ENCODE results near the gene TBC1D24. TPM values are rescaled to one million over a fixed set of nuclear protein-coding genes. Genes with fewer than 3 reads are reported as not detected.

Gene TBC1D24
- total RNA-seq, 8 experiments from 2014 or later, result 12.3 to 23.5 (median 14.7) TPM

DNA sequence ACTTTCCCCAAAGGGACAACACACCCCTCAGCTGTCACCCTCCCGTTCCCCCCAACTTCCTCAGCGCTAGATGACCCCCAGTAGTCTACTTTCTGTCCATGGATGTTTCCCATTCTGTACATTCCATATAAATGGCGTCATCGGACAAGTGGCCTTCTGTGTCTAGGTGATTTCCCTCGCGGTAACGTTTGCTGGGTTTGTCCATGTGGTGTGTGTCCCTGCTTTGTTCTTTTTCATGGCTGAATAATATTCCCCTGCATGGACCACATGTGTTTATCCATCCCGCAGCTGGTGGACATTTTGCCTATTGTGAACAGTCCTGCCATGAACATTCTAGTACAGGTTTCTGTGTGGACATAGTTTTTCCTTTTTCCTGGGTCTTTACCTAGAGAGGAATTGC is 22.3 kb upstream of the TBC1D24 start:
- Histone ChIP-seq H3K27ac (no peak overlapping the region), H3K4me3 (no peak overlapping the region), H3K4me1 (replicated peaks in 1 of 2) (no peaks in the 10 kb centered on the region)
- in situ Hi-C loops (cut with MboI; ENCODE audit: low pct_unique_long_range_greater_than_20kb in 2 of 9, low sequenced_read_pairs in 9 of 9, unreplicated experiment in 9 of 9), result no loop called here
- ATAC-seq (replicated peaks in 6 of 8), result no peak
- WGBS, 10 experiments, result 90 to 100% (median 96%) methylated on average over 1 to 8 of the region's 8 CpGs; no CpG with 5 or more reads in 1 of the 10 experiments

DNA sequence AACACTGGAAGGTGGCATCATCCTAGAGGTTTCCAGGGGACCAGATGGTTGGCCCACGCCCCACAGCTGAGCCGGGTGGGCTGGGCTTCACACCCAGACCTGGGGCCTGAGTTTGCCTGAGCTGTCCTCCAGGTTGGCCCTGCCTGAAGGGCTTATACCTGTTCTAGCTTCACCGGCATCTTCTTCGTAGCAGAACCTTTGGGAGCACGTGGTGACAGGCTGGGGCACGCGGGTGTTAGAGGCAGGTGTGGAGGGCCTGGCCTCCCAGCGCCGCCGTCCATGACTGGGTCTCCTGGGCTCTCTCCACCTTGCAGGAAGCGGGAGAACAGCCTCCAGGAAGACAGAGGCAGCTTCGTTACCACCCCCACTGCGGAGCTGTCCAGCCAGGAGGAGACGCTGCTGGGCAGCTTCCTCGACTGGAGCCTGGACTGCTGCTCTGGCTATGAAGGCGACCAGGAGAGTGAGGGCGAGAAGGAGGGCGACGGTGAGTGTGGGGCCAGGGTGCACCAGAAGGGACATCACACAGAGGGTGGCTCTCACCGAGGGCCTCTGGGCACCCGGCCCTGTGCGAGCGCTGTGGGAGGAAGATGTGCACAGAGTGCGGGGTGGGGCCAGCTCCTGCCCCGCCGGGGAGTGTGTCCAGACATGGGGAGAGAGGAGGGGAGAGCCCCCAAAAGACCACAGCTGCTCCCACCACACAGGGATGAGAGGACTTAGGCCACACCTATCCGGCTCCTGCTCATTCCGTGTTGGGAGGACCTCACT is 19.7 kb upstream of the TBC1D24 start:
- Histone ChIP-seq H3K4me3 (no peak overlapping the region), H3K27ac (no peak overlapping the region), H3K4me1 (replicated peaks in 1 of 2) (peaks cover 0 to 10% of the 10 kb centered on the region in 2 donors)
- in situ Hi-C loops (cut with MboI; ENCODE audit: low pct_unique_long_range_greater_than_20kb in 2 of 9, low sequenced_read_pairs in 9 of 9, unreplicated experiment in 9 of 9), result no loop called here
- no peak for ATAC-seq (replicated peaks in 6 of 8)
- 62 to 94% (median 88%) methylated on average over 2 to 7 of the region's 28 CpGs; no CpG with 5 or more reads in 7 of the 10 experiments for WGBS, 10 experiments

DNA sequence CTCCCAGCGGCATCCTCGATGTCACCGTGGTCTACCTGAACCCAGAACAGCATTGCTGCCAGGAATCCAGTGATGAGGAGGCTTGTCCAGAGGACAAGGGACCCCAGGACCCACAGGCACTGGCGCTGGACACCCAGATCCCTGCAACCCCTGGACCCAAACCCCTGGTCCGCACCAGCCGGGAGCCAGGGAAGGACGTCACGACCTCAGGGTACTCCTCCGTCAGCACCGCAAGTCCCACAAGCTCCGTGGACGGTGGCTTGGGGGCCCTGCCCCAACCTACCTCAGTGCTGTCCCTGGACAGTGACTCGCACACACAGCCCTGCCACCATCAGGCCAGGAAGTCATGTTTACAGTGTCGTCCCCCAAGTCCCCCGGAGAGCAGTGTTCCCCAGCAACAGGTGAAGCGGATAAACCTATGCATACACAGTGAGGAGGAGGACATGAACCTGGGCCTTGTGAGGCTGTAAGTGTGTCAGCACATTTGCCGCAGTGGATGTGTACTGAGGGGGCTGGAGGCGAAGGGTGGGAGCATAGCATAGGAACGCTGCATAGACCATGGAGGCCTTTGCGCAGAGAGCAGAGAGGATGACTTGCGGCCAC is 18.3 kb upstream of the TBC1D24 start:
- Histone ChIP-seq H3K4me1 (replicated peaks in 1 of 2) (peaks cover 3 to 16% of the 10 kb centered on the region in 2 donors), H3K4me3 (no peak overlapping the region), H3K27ac (no peak overlapping the region)
- ATAC-seq (replicated peaks in 6 of 8), result no peak
- 92 to 100% (median 98%) methylated on average over 2 to 9 of the region's 21 CpGs; no CpG with 5 or more reads in 6 of the 10 experiments for WGBS, 10 experiments
- in situ Hi-C loops (cut with MboI; ENCODE audit: low pct_unique_long_range_greater_than_20kb in 2 of 9, low sequenced_read_pairs in 9 of 9, unreplicated experiment in 9 of 9), result no loop called here

DNA sequence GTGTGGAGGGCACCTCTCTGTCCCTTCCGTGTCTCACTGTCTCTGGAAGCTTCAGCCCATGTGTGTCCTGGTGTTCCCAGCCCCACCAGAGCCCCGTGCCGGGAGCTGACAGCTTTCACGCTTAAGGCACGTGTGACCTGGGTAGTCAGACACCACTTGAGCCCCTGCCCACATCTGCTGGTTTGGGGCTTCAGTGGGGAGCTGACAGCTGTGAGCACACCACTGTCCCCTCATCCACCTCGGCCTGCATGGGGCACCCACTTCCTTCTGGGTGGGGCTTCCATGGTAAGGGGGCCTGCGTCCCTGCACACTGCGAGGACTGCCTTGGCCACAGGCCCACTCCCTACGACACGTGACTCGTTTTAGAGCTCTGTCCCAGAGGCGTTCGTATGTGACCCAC is 17.7 kb upstream of the TBC1D24 start:
- peaks cover 3 to 16% of the 10 kb centered on the region in 2 donors for H3K4me1 ChIP-seq (replicated peaks in 1 of 2)
- no peak overlapping the region for H3K27ac ChIP-seq
- 68 to 100% (median 87%) methylated on average over 1 to 5 of the region's 13 CpGs; no CpG with 5 or more reads in 5 of the 10 experiments for WGBS, 10 experiments
- ATAC-seq (replicated peaks in 6 of 8), result no peak
- H3K4me3 ChIP-seq, result no peak overlapping the region
- in situ Hi-C loops (cut with MboI; ENCODE audit: low pct_unique_long_range_greater_than_20kb in 2 of 9, low sequenced_read_pairs in 9 of 9, unreplicated experiment in 9 of 9), result no loop called here

DNA sequence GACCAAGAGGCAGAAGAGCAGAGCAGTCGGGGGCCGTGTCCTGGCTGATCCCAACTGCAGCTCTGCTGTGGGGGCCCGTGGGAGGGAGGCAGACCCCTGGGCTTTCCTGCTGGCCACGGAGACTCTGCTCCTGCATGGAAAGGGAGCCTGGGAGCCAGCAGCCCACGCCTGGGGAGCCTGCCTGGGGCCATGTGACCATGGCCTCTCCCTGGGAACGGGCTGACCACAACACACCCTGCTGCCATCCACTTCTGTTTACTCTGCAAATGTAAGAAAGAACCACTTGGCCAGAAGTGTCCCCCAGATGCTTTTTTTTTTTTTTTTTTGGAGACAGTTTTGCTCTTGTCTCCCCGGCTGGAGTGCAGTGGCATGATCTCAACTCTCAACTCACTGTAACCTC is 17.0 kb upstream of the TBC1D24 start:
- peak in 1 of 8 experiments; percentile 5 for ATAC-seq (replicated peaks in 6 of 8)
- 20 to 100% (median 60%) methylated on average over 1 to 4 of the region's 7 CpGs; no CpG with 5 or more reads in 3 of the 10 experiments for WGBS, 10 experiments
- in situ Hi-C loops (cut with MboI; ENCODE audit: low pct_unique_long_range_greater_than_20kb in 2 of 9, low sequenced_read_pairs in 9 of 9, unreplicated experiment in 9 of 9), result no loop called here
- no peak overlapping the region for H3K27ac ChIP-seq
- H3K4me3 ChIP-seq, result no peak overlapping the region
- H3K4me1 ChIP-seq (replicated peaks in 1 of 2), result peaks cover 3 to 16% of the 10 kb centered on the region in 2 donors

DNA sequence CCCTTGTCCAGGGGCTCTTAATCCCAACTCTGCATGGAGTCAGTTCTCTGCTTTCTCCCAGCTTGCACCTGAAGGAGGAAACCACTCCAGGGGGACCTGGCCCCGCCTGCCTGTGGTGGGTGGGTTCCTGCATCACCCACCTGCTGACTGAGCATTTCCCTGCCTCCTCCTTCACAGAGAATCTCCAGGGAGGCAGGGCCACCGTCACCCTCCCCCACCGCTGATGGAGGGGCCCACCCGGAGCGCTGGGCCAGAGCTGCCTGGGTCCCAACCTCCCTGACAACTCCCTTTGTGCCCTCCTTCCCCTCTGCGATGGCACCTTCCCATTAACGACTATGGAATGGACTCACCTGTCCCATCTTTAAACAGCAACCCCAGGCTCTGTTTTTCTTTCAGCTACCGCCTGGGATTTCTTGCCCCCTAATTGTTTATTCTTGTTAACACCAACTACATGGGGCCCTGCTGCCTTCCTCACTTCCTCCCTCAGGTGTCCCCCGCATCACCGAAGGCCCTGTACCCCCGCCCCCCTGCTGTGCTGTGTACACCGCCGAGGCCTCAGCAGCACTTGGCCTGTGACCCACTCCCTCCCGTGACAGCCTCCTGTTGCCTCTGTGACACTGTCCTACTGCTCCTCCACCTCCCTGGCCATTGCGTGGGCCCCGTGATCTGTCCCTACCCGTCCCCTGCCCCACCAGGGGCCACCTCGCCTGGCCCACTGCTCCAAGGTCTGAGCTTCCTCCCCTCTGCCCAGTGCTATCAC is 15.9 kb upstream of the TBC1D24 start:
- Histone ChIP-seq H3K4me3 (peak overlapping the region; percentile 65 to 89 (median 70)), H3K4me1 (replicated peaks in 1 of 2) (peaks cover 3 to 16% of the 10 kb centered on the region in 2 donors), H3K27ac (peak overlapping the region in 1 of 2 donors; percentile 58)
- WGBS, 10 experiments, result 29% methylated on average over 4 of the region's 18 CpGs; no CpG with 5 or more reads in 9 of the 10 experiments
- in situ Hi-C loops (cut with MboI; ENCODE audit: low pct_unique_long_range_greater_than_20kb in 2 of 9, low sequenced_read_pairs in 9 of 9, unreplicated experiment in 9 of 9), result no loop called here
- ATAC-seq (replicated peaks in 6 of 8), result no peak

DNA sequence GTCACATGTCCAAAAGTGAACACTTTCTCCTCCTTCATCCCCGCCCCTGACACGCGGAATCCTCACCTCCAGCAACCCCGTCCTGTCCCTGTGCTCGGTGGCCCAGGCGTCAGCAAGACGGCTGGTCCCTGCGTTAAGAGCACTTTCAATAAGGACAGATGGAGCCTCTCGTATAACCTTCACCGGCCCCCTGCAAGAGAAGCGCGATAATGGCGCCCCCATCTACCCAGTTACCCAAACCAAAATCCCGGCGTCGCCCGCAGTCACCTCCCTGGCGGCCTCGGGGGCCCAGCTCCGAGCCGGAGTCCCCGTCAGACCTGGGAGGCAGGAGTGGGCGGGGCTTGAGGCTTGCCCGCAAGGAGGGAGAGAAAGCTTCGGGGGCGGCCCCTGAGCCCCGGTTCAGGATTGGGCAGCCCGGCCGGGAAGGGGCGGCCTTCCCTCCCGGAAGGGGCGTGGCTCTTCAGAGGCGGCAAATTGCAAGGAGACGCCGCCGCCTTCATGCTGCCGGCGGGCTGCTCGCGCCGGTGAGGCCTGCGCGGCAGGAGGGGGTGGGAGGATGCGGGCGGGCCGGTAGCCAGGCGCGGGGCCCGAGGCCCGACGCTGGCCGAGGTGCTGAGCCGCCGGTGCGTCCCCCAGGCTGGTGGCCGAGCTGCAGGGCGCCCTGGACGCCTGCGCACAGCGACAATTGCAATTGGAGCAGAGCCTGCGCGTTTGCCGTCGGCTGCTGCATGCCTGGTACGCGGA is 15.1 kb upstream of the TBC1D24 start, which contains the start of gene TEDC2:
Gene TEDC2 (plus strand): TSS at position 463 of the 744 bp plus-strand sequence. CDS start 36 bp downstream, at position 499.
- 0 to 20% (median 0%) methylated on average over 1 to 16 of the region's 66 CpGs; no CpG with 5 or more reads in 3 of the 10 experiments for WGBS, 10 experiments
- in situ Hi-C loops (cut with MboI; ENCODE audit: low pct_unique_long_range_greater_than_20kb in 2 of 9, low sequenced_read_pairs in 9 of 9, unreplicated experiment in 9 of 9), result no loop called here
- ATAC-seq (replicated peaks in 6 of 8), result peak; percentile 93 to 96 (median 94)
- Histone ChIP-seq H3K4me1 (replicated peaks in 1 of 2) (peaks cover 3 to 16% of the 10 kb centered on the region in 2 donors), H3K4me3 (peak within 1 kb of the TSS; percentile 65 to 89 (median 70)), H3K27ac (peak within 1 kb of the TSS; percentile 57 to 58)

DNA sequence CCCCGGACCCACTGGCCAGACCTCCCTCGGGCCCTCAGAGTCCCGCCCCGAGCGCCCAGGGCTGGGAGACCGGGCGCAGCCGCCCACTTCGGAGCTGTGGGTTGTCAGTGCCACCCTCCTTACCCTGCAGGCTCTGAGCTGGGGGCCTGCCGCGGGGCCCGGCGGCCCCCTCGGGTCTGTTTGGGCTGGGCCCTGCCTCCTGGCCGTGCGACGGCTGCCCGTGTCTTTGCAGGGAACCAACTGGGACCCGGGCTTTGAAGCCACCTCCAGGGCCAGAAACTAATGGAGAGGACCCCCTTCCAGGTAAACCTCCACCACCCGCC is 14.6 kb upstream of the TBC1D24 start:
- H3K4me3 ChIP-seq, result peak overlapping the region; percentile 65 to 89 (median 70)
- no peak for ATAC-seq (replicated peaks in 6 of 8)
- H3K27ac ChIP-seq, result peak overlapping the region; percentile 23 to 57
- 0 to 11% (median 2%) methylated on average over 1 to 10 of the region's 20 CpGs; no CpG with 5 or more reads in 7 of the 10 experiments for WGBS, 10 experiments
- in situ Hi-C loops (cut with MboI; ENCODE audit: low pct_unique_long_range_greater_than_20kb in 2 of 9, low sequenced_read_pairs in 9 of 9, unreplicated experiment in 9 of 9), result no loop called here
- peaks cover 3 to 16% of the 10 kb centered on the region in 2 donors for H3K4me1 ChIP-seq (replicated peaks in 1 of 2)

DNA sequence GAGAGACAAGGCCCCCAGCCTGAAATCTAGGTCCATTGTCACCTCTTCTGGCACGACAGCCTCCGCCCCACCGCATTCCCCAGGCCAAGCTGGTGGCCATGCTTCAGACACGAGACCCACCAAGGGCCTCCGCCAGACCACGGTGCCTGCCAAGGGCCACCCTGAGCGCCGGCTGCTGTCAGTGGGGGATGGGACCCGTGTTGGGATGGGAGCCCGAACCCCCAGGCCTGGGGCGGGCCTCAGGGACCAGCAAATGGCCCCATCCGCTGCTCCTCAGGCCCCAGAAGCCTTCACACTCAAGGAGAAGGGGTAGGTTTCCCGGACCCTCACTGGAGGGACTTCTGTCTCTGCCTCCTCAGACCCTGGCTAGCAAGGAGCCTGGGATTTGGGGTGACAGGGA is 14.0 kb upstream of the TBC1D24 start:
- WGBS, 10 experiments, result 82 to 100% (median 84%) methylated on average over 1 to 8 of the region's 13 CpGs; no CpG with 5 or more reads in 7 of the 10 experiments
- ATAC-seq (replicated peaks in 6 of 8), result no peak
- H3K4me3 ChIP-seq, result peak overlapping the region in 4 of 5 donors; percentile 65 to 89 (median 71)
- H3K27ac ChIP-seq, result no peak overlapping the region
- peaks cover 3 to 16% of the 10 kb centered on the region in 2 donors for H3K4me1 ChIP-seq (replicated peaks in 1 of 2)
- in situ Hi-C loops (cut with MboI; ENCODE audit: low pct_unique_long_range_greater_than_20kb in 2 of 9, low sequenced_read_pairs in 9 of 9, unreplicated experiment in 9 of 9), result no loop called here

DNA sequence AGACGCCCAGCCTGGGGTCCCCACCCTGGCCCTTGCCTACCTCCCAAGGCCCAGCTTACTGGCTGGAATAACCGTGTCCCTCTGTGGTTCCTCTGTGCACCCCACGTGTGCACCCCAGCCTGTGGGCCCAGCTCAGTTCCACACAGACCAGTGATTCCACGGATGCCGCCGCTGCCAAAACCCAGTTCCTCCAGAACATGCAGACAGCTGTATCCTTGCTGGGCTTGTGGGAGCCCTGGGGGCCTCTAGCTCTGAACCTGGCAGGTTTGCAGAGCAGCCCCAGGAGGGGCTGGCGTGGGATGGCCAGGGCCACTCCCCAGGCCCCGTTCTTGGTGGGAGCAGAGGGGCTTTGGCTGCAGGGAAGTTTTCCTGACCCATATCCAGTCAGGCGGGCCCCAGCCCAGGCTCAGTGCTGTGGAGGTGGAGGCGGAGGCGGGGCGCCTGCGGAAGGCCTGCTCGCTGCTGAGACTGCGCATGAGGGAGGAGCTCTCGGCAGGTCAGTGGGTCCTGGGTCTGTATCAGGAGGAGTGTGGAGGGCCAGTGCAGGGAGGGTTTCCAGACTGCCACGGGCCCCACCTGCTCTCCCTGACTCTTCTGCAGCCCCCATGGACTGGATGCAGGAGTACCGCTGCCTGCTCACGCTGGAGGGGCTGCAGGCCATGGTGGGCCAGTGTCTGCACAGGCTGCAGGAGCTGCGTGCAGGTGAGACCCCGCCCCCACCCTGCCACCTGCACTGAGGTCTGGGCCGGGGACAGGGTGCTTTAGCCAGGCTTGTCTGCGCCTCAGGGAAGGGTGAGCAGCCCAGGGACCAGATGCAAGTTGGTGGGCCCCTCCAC is 12.7 kb upstream of the TBC1D24 start:
- in situ Hi-C loops (cut with MboI; ENCODE audit: low pct_unique_long_range_greater_than_20kb in 2 of 9, low sequenced_read_pairs in 9 of 9, unreplicated experiment in 9 of 9), result no loop called here
- WGBS, 10 experiments, result 87 to 100% (median 89%) methylated on average over 3 to 4 of the region's 23 CpGs; no CpG with 5 or more reads in 7 of the 10 experiments
- Histone ChIP-seq H3K4me3 (no peak overlapping the region), H3K27ac (no peak overlapping the region), H3K4me1 (replicated peaks in 1 of 2) (peaks cover 3 to 17% of the 10 kb centered on the region in 2 donors)
- ATAC-seq (replicated peaks in 6 of 8), result no peak

DNA sequence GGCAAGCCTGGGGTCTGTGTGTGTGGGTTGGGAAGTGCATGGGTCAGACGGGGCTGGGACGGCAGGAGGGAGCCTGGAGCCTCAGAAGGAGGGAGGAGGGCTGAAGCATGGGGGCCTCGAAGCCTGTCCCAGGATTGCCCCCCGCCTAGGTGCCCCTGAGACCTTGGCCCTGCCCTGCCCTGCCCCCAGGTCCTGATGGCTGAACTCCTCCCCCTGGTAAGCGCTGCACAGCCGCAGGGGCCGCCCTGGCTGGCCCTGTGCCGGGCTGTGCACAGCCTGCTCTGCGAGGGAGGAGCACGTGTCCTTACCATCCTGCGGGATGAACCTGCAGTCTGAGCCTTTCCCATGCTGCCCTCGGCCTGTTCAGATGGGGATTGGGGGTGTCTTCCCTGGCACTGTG is 10.6 kb upstream of the TBC1D24 start:
- in situ Hi-C loops (cut with MboI; ENCODE audit: low pct_unique_long_range_greater_than_20kb in 2 of 9, low sequenced_read_pairs in 9 of 9, unreplicated experiment in 9 of 9), result no loop called here
- Histone ChIP-seq H3K4me1 (replicated peaks in 1 of 2) (peaks cover 19 to 29% of the 10 kb centered on the region in 2 donors), H3K27ac (no peak overlapping the region), H3K4me3 (no peak overlapping the region)
- no peak for ATAC-seq (replicated peaks in 6 of 8)
- no CpG with 5 or more reads among the region's 12 CpGs for WGBS, 10 experiments
